ENCODE data around the gene KRT74.

GRCh38 chr12:52543985-52544883 is 29.4 kb downstream of the KRT74 start:
- no peak for TF ChIP-seq EZH2phosphoT487 (IDR thresholded peaks at IDR 0.05; ENCODE audit: insufficient read depth, low read depth)
- no peak for TF ChIP-seq EZH2 (IDR thresholded peaks at IDR 0.05; ENCODE audit: insufficient read depth, poor library complexity, severe bottlenecking)
